C4-2B (cell line): ENCODE data around the gene ATN1.

ENCODE experiments used
- H3K27ac ChIP-seq: fragments of 450-650 bp; 2 replicates; pipeline ENCODE4 v1.5.1; 2017
- CTCF ChIP-seq: fragments of 450-650 bp; conservative IDR thresholded peaks from 2 replicates; pipeline ENCODE4 v1.5.1; 2017; ENCODE audit warnings: mild to moderate bottlenecking
- ZFX ChIP-seq: fragments of 450-650 bp; IDR thresholded peaks from 2 replicates; pipeline ENCODE4 v1.6.1; 2017

The ATN1 gene

GRCh38 chr12:6980740-6981139, 53.0 kb downstream of the ATN1 start:
- no peak for TF ChIP-seq ZFX
- no peak for TF ChIP-seq CTCF
- H3K27ac ChIP-seq: no peak overlapping the region

- no peak overlapping the region for H3K27ac ChIP-seq
- no peak for TF ChIP-seq CTCF
- no peak for TF ChIP-seq ZFX
These were observed 53.6 kb downstream of the ATN1 start for GRCh38 chr12:6981152-6982052.

DNA sequence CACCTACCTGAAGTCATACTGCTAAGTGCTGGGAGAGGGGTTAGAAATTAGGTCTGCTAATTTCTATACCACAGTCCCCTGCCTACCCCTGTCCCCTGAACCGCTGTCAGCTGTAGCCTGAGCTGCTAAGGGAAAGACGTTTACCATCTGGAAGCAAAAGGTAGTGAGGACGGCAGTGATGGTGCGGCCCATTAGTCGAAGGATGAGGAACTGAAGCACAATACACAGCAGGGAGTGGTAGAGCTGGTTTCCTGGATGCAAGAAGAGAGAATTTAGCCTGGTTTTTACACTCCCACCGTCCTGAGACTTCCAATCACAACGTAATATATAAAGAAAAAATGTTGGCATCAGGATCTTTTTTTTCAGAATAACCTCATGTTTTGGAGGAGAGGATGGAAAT, 54.8 kb downstream of the ATN1 start:
- H3K27ac ChIP-seq: no peak overlapping the region
- TF ChIP-seq CTCF (no peak), ZFX (no peak)

DNA sequence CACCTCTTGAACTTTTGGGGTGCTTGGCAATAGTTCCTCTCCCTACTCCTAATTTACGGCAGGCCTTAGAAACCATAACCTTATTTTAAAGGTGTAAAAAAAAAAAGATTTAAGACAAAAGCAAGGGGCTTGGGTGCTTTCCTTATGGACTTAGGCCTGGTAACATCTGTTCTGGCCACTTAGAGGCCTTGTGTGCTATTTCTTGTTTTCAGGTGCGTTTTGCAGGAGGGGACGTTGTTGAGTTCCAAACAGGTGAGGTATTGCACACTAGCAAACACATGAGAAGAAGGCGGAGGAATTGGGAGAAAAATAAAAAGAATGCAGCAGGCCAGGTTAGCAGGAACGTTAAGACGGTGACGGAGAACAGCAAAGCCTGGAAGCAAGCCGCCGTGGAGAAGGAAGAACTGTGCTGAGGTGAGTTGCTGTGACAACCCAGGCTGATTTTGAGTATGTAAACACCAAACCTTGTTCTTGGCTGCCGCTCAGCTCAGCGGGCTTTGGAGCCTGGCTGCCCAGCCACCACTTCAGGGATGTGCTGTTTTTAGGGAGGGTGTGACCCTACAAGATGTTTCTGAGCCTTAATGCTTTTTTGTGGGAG, 60.3 kb downstream of the ATN1 start:
- TF ChIP-seq CTCF (no peak), ZFX (0 out of 2 replicates have a peak, but pooled peaks have one; percentile 23)
- H3K27ac ChIP-seq: peak overlapping the region; percentile 96
